ENCODE measurements around the gene HAND1.

Gene HAND1

GRCh38 chr5:154470137-154470536 lies 7.9 kb downstream of the HAND1 start:
- no peak for DNase-seq (ENCODE audit: extremely low spot score)
- ChIA-PET CTCF (interaction anchor here (0.7 to 2.7 kb wide), 4 partner anchors 16 to 141 kb away, joined by 3 to 9 read pairs (median 4); no protein-coding TSS in a partner anchor), POLR2A (no interaction called here)

DNA sequence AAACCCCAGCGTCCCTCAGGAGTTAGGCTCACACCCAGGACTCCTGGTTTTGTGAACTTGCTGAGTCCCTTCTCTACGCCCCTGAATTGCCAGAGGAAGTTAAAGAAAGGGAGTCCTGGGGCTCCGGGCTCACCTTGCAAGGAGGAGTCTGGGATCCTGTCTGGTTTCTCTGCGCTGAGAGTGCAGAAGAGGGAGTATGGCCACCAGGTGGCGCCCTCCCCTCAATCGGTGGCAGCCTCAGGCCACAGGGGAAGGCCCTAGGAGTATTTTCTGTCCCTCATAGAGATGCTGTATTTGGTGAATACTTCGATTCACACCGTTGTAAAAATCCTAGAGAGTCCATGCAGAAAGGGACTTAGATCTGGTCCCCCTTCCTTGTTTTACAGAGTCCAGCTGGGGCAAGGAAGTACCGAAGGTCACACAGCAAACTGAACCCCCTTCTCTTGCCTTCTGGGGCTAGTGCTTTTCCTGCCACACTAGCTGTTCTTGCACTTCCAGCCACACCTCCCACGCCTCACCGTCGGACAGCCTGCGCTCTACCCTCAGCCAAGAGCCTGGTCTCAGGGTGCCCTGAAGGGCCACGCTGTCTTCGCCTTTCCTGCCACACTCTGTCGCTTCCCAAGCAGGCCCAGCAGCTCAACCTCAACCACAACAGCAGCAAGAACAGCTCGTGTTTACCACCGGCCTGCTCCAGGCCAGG lies 10.2 kb downstream of the HAND1 start:
- POLR2A ChIA-PET, result interaction anchor here (0.7 to 1.2 kb wide), 3 partner anchors 10 to 142 kb away, joined by 3 to 5 read pairs (median 3); partner anchors contain the start of gene HAND1
- peak; percentile 88 for DNase-seq (ENCODE audit: extremely low spot score)
- TF ChIP-seq L3MBTL2 (conservative IDR thresholded peaks at IDR 0.05), result no peak
- CTCF ChIA-PET, result interaction anchor here (0.5 to 3.3 kb wide), 12 partner anchors 9 to 172 kb away, joined by 3 to 43 read pairs (median 6); no protein-coding TSS in a partner anchor

More at GRCh38 chr5:154470137-154470536, 7.9 kb downstream of the HAND1 start:
- TF ChIP-seq TARDBP (IDR thresholded peaks at IDR 0.05) (no peak), SUZ12 (IDR thresholded peaks at IDR 0.05) (no peak), BHLHE40 (IDR thresholded peaks at IDR 0.05; ENCODE audit: borderline replicate concordance) (no peak), FOXA1 (IDR thresholded peaks at IDR 0.05) (no peak), FOXM1 (IDR thresholded peaks at IDR 0.05; ENCODE audit: borderline replicate concordance) (no peak), ARNT (IDR thresholded peaks at IDR 0.05) (no peak), NFRKB (IDR thresholded peaks at IDR 0.05) (no peak), ZNF384 (IDR thresholded peaks at IDR 0.05) (no peak), L3MBTL2 (conservative IDR thresholded peaks at IDR 0.05) (no peak), ELF4 (IDR thresholded peaks at IDR 0.05) (no peak), SP1 (IDR thresholded peaks at IDR 0.05) (no peak), FOXK2 (IDR thresholded peaks at IDR 0.05) (no peak), HDGF (IDR thresholded peaks at IDR 0.05; ENCODE audit: borderline replicate concordance) (no peak)
- TF ChIP-seq, protein P1, sequence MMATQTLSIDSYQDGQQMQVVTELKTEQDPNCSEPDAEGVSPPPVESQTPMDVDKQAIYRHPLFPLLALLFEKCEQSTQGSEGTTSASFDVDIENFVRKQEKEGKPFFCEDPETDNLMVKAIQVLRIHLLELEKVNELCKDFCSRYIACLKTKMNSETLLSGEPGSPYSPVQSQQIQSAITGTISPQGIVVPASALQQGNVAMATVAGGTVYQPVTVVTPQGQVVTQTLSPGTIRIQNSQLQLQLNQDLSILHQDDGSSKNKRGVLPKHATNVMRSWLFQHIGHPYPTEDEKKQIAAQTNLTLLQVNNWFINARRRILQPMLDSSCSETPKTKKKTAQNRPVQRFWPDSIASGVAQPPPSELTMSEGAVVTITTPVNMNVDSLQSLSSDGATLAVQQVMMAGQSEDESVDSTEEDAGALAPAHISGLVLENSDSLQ (IDR thresholded peaks at IDR 0.05), result no peak

DNA sequence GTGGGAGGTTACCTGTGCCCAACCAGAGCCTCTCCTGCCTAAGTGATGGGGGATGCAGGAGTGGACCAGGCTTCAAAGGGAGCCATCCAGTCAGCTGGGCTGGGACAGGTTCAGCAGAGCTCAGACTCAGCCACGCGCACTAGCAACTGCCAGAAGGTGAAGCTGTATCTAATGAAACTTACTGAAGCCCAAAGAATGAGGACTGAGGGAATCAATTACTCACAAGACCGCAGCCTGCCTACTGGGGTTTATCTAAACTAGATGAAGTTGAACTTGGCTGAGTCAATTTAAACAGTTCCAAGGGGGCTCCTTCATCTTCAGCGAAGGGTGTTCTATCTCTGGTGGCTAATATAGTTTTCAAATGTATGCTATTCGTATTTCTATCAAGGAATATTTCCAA lies 11.4 kb downstream of the HAND1 start:
- POLR2A ChIA-PET, result interaction anchor here (1.6 kb wide), 1 partner anchor 17 kb away, joined by 4 read pairs; no protein-coding TSS in a partner anchor
- CTCF ChIA-PET, result interaction anchor here (0.5 to 3.3 kb wide), 7 partner anchors 9 to 184 kb away, joined by 3 to 43 read pairs (median 4); no protein-coding TSS in a partner anchor
- DNase-seq (ENCODE audit: extremely low spot score), result no peak
- no peak for TF ChIP-seq FOXK2 (IDR thresholded peaks at IDR 0.05)
- TF ChIP-seq SP1 (IDR thresholded peaks at IDR 0.05), result no peak
- no peak for TF ChIP-seq ZNF384 (IDR thresholded peaks at IDR 0.05)
- no peak for TF ChIP-seq BHLHE40 (IDR thresholded peaks at IDR 0.05; ENCODE audit: borderline replicate concordance)
- no peak for TF ChIP-seq FOXM1 (IDR thresholded peaks at IDR 0.05; ENCODE audit: borderline replicate concordance)
- no peak for TF ChIP-seq FOXA1 (IDR thresholded peaks at IDR 0.05)
- no peak for TF ChIP-seq HDGF (IDR thresholded peaks at IDR 0.05; ENCODE audit: borderline replicate concordance)
- TF ChIP-seq SUZ12 (IDR thresholded peaks at IDR 0.05), result no peak
- TF ChIP-seq, protein P1 (IDR thresholded peaks at IDR 0.05), result no peak
- TF ChIP-seq ARNT (IDR thresholded peaks at IDR 0.05), result no peak
- TF ChIP-seq L3MBTL2 (conservative IDR thresholded peaks at IDR 0.05), result no peak
- TF ChIP-seq TARDBP (IDR thresholded peaks at IDR 0.05), result no peak
- no peak for TF ChIP-seq ELF4 (IDR thresholded peaks at IDR 0.05)
- no peak for TF ChIP-seq NFRKB (IDR thresholded peaks at IDR 0.05)
- TF ChIP-seq CTBP1 (IDR thresholded peaks at IDR 0.05; ENCODE audit: borderline replicate concordance), result no peak
- TF ChIP-seq LEF1 (IDR thresholded peaks at IDR 0.05; ENCODE audit: borderline replicate concordance), result no peak

GRCh38 chr5:154466147-154466546 lies 11.9 kb downstream of the HAND1 start:
- TF ChIP-seq, protein P1 (IDR thresholded peaks at IDR 0.05), result no peak
- no peak for TF ChIP-seq ARNT (IDR thresholded peaks at IDR 0.05)
- TF ChIP-seq FOXA1 (IDR thresholded peaks at IDR 0.05), result no peak
- no peak for TF ChIP-seq NFRKB (IDR thresholded peaks at IDR 0.05)
- no peak for TF ChIP-seq SP1 (IDR thresholded peaks at IDR 0.05)
- TF ChIP-seq ELF4 (IDR thresholded peaks at IDR 0.05), result no peak
- TF ChIP-seq L3MBTL2 (conservative IDR thresholded peaks at IDR 0.05), result no peak
- no peak for TF ChIP-seq BHLHE40 (IDR thresholded peaks at IDR 0.05; ENCODE audit: borderline replicate concordance)
- TF ChIP-seq LEF1 (IDR thresholded peaks at IDR 0.05; ENCODE audit: borderline replicate concordance), result no peak
- ChIA-PET POLR2A (interaction anchor here (1.6 kb wide), 1 partner anchor 18 kb away, joined by 4 read pairs; no protein-coding TSS in a partner anchor), CTCF (interaction anchor here (0.7 to 3.3 kb wide), 7 partner anchors 8 to 174 kb away, joined by 3 to 43 read pairs (median 4); no protein-coding TSS in a partner anchor)
- no peak for DNase-seq (ENCODE audit: extremely low spot score)

DNA sequence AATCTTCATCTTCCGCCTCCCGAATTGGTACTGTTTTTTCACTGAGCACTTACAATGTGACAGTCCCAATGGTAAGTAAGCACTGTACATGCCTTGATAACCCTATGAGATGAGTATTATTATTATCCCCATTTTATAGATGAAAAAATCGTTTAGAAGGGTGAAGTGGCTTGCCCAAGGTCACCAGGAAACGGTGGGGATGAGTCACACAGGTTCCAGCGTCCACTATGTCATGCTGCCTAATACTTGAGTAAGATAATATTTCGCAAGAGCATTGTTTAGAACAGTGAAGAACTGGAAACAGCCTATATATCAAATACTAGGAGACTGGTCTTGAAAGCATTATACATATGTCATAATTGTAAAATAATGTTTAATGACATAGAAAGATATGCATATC lies 12.9 kb downstream of the HAND1 start:
- TF ChIP-seq TARDBP (IDR thresholded peaks at IDR 0.05) (no peak), ZNF384 (IDR thresholded peaks at IDR 0.05) (no peak), FOXA1 (IDR thresholded peaks at IDR 0.05) (no peak), FOXM1 (IDR thresholded peaks at IDR 0.05; ENCODE audit: borderline replicate concordance) (no peak), CTBP1 (IDR thresholded peaks at IDR 0.05; ENCODE audit: borderline replicate concordance) (no peak)
- TF ChIP-seq, protein P1 (IDR thresholded peaks at IDR 0.05), result no peak
- POLR2A ChIA-PET, result interaction anchor here (1.6 kb wide), 1 partner anchor 19 kb away, joined by 4 read pairs; no protein-coding TSS in a partner anchor
- CTCF ChIA-PET, result interaction anchor here (0.7 kb wide), 1 partner anchor 175 kb away, joined by 3 read pairs; no protein-coding TSS in a partner anchor
- no peak for DNase-seq (ENCODE audit: extremely low spot score)

All from HEK293T (cell line).